Upper lobe of left lung (tissue), 4 donors: ENCODE measurements around the gene SEZ6L2.

Experiments
- CTCF ChIP-seq, 6 experiments: fragments of 450-650 bp in 4 of 6; fragments of 200-600 bp in 2 of 6; sonication (generic) in 2 of 6; IDR thresholded peaks; one replicate each; pipeline ENCODE4 v1.5.1; 2016 to 2019; ENCODE audit warnings: antibody characterized with exemption in 6 of 6
- POLR2A ChIP-seq, 4 donors: fragments of 450-650 bp; IDR thresholded peaks; one replicate each; pipeline ENCODE4 v1.5.1; 2016 to 2017; ENCODE audit warnings: antibody characterized with exemption in 4 of 4, mild to moderate bottlenecking in 2 of 4

GRCh38 chr16:29947897-29948296, 48.5 kb upstream of the SEZ6L2 start:
- no peak for TF ChIP-seq CTCF (IDR thresholded peaks at IDR 0.05)
- TF ChIP-seq POLR2A (IDR thresholded peaks at IDR 0.05), result no peak
